ENCODE data around the gene DCLK1. TPM values are rescaled to one million over a fixed set of nuclear protein-coding genes. Genes with fewer than 3 reads are reported as not detected.

The DCLK1 gene
- total RNA-seq, 4 donors from 2014 or later: 0.72 to 9.1 (median 4.9) TPM

DNA sequence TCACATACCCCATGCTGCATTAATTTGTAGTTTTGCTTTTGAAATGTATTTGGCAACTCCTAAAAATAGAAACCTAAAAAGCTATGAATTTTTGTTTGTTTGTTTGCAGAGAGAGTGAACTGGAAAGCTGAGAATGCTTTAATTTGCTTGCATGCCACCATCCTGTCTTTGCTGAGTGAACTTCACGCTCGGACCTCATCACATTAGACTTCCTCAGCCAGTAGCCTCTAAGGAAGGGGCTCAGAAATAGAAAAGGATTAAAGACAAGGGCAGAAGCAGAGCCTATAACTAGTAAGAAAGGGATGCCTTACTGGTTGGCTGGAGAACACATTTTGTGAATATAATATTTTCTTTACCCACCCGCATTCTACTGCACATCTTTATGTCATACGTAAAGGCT, 275.1 kb downstream of the DCLK1 start:
- 76 to 89% methylated on average over 4 of the region's 4 CpGs for WGBS, 2 donors
- H3K27ac ChIP-seq: no peak overlapping the region
- no peaks in the 10 kb centered on the region for H3K9me3 ChIP-seq
- intact Hi-C loops (cut with DNase I): no loop called here
- no peak for DNase-seq
- no peak overlapping the region for H3K4me3 ChIP-seq
- H3K4me1 ChIP-seq: peaks cover 0 to 19% (median 19%) of the 10 kb centered on the region in 3 donors
- no peaks in the 10 kb centered on the region for H3K36me3 ChIP-seq
- no peak for TF ChIP-seq POLR2A (IDR thresholded peaks at IDR 0.05)
- TF ChIP-seq, protein P1, sequence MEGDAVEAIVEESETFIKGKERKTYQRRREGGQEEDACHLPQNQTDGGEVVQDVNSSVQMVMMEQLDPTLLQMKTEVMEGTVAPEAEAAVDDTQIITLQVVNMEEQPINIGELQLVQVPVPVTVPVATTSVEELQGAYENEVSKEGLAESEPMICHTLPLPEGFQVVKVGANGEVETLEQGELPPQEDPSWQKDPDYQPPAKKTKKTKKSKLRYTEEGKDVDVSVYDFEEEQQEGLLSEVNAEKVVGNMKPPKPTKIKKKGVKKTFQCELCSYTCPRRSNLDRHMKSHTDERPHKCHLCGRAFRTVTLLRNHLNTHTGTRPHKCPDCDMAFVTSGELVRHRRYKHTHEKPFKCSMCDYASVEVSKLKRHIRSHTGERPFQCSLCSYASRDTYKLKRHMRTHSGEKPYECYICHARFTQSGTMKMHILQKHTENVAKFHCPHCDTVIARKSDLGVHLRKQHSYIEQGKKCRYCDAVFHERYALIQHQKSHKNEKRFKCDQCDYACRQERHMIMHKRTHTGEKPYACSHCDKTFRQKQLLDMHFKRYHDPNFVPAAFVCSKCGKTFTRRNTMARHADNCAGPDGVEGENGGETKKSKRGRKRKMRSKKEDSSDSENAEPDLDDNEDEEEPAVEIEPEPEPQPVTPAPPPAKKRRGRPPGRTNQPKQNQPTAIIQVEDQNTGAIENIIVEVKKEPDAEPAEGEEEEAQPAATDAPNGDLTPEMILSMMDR (IDR thresholded peaks at IDR 0.05): no peak
- H3K27me3 ChIP-seq: no peaks in the 10 kb centered on the region

DNA sequence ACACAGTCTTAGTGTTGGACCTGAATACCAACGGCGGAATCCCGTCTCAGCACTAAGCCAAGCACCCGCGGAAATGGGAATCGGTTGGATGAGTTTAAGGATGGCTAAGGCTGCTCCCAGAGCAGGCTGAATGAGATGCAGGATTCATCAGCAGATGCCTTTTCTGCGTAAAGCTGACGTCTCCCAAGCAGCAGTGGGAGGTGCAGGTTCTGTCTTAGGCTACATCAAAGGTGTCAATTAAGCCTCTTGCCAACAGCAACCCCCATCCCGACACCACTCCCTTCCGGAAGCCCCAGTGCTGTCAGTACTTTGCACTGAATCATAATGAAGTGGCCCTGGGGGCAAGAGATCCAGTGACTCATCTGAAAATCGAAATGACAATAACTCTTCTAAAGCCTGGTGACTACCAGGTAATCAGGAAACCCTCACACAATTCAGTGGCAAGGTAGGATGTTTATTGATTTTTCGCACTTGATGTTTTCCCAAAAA, 275.6 kb downstream of the DCLK1 start:
- no peak overlapping the region for H3K27ac ChIP-seq
- intact Hi-C loops (cut with DNase I): no loop called here
- no peak for DNase-seq
- H3K9me3 ChIP-seq: no peaks in the 10 kb centered on the region
- no peak for TF ChIP-seq POLR2A (IDR thresholded peaks at IDR 0.05)
- TF ChIP-seq, protein P1 (IDR thresholded peaks at IDR 0.05): no peak
- H3K4me3 ChIP-seq: no peak overlapping the region
- H3K27me3 ChIP-seq: no peaks in the 10 kb centered on the region
- H3K4me1 ChIP-seq: peaks cover 0 to 19% (median 19%) of the 10 kb centered on the region in 3 donors
- H3K36me3 ChIP-seq: no peaks in the 10 kb centered on the region
- 11 to 21% methylated on average over 12 of the region's 12 CpGs for WGBS, 2 donors

DNA sequence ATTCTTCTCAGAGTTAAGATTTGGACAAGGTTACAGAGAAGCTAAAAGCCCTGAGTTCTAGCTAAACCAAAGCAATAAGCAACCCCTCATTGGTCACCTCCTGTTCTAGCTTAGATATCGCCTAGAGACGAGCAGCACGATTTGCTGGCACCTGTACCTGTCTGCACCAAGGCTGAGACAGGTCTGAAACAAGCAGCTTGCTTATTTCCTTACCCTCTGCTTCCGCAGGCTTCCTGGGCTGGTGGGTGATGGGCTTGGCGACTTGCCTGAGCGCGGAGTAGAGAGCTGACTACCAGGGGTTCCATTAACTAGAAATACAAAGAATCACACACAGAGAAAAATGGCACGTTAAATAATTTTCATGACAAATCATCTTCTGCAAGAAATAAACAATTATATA, 276.9 kb downstream of the DCLK1 start:
- no peaks in the 10 kb centered on the region for H3K27me3 ChIP-seq
- H3K9me3 ChIP-seq: no peaks in the 10 kb centered on the region
- WGBS, 2 donors: 76 to 82% methylated on average over 8 of the region's 8 CpGs
- TF ChIP-seq, protein P1 (IDR thresholded peaks at IDR 0.05): no peak
- TF ChIP-seq POLR2A (IDR thresholded peaks at IDR 0.05): no peak
- peaks cover 0 to 15% (median 8%) of the 10 kb centered on the region in 3 donors for H3K4me1 ChIP-seq
- no peak overlapping the region for H3K27ac ChIP-seq
- intact Hi-C loops (cut with DNase I): no loop called here
- H3K36me3 ChIP-seq: no peaks in the 10 kb centered on the region
- no peak overlapping the region for H3K4me3 ChIP-seq
- no peak for DNase-seq

DNA sequence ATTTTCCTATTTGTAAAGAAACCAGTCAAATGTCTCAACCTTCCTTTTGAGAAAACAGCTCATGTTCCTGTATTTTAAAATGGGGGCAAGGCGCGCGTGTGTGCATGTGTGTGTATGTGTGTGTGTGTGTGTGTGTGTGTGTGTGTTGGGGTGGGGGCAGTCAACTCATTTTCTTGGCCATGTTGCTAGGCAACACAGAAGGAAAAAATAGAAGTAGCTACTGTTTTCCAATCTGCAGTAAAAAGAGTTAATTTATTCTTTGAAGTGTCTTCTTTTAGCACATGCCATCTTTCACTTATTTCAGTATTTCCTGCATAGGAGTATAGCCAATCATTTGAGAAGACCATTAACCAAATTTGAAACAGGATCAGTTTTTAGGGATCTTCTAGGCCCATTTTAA, 279.3 kb downstream of the DCLK1 start:
- Histone ChIP-seq H3K27me3 (no peaks in the 10 kb centered on the region), H3K4me1 (peaks cover 0 to 4% (median 0%) of the 10 kb centered on the region in 3 donors), H3K9me3 (no peaks in the 10 kb centered on the region), H3K4me3 (no peak overlapping the region), H3K36me3 (no peaks in the 10 kb centered on the region), H3K27ac (no peak overlapping the region)
- 64 to 91% methylated on average over 3 of the region's 3 CpGs for WGBS, 2 donors
- no peak for DNase-seq
- TF ChIP-seq, protein P1 (IDR thresholded peaks at IDR 0.05): no peak
- TF ChIP-seq POLR2A (IDR thresholded peaks at IDR 0.05): no peak
- intact Hi-C loops (cut with DNase I): no loop called here

DNA sequence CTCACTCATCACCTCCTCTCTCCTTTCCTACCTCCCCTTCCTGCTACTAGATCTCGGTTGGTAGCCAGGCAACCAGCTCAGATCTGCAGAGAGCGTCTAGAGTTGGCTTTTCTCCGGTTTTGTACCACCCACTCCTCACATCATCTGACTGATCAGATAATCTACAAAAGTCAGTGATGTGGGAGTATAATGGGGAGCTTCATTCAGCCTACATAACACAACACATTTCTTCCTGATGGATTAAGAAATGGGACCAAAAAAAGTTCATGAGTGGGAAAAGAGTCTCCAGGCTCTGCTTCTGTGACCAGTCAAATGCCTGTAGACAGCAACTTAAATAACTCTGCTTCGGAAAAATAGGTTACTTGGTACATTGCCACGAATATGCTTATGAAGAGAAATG, 279.8 kb downstream of the DCLK1 start:
- H3K27ac ChIP-seq: no peak overlapping the region
- H3K36me3 ChIP-seq: no peaks in the 10 kb centered on the region
- H3K27me3 ChIP-seq: no peaks in the 10 kb centered on the region
- no peak overlapping the region for H3K4me3 ChIP-seq
- intact Hi-C loops (cut with DNase I): no loop called here
- WGBS, 2 donors: 62 to 81% methylated on average over 5 of the region's 5 CpGs
- peaks cover 0 to 4% (median 0%) of the 10 kb centered on the region in 3 donors for H3K4me1 ChIP-seq
- TF ChIP-seq, protein P1 (IDR thresholded peaks at IDR 0.05): no peak
- no peak for TF ChIP-seq POLR2A (IDR thresholded peaks at IDR 0.05)
- no peaks in the 10 kb centered on the region for H3K9me3 ChIP-seq
- DNase-seq: no peak

Measured in esophagus squamous epithelium (tissue), 5 donors.